DOHH2 (cell line): ENCODE results near the gene SLC22A4.

Source experiments
- EZH2phosphoT487 ChIP-seq: fragments of 200-600 bp; sonication (generic); IDR thresholded peaks from 2 replicates; pipeline ENCODE4 v1.6.1; 2017; ENCODE audit warnings: borderline replicate concordance, mild to moderate bottlenecking, antibody characterized with exemption, low read length, moderate library complexity, mixed read lengths
- TF ChIP-seq, protein P1 (sequence below): fragments of 200-600 bp; sonication (generic); IDR thresholded peaks from one replicate; pipeline ENCODE4 v1.5.1; 2014; ENCODE audit warnings: antibody characterized with exemption, mild to moderate bottlenecking, low read depth, low read length; ENCODE audit not compliant: poor library complexity, severe bottlenecking

DNA sequence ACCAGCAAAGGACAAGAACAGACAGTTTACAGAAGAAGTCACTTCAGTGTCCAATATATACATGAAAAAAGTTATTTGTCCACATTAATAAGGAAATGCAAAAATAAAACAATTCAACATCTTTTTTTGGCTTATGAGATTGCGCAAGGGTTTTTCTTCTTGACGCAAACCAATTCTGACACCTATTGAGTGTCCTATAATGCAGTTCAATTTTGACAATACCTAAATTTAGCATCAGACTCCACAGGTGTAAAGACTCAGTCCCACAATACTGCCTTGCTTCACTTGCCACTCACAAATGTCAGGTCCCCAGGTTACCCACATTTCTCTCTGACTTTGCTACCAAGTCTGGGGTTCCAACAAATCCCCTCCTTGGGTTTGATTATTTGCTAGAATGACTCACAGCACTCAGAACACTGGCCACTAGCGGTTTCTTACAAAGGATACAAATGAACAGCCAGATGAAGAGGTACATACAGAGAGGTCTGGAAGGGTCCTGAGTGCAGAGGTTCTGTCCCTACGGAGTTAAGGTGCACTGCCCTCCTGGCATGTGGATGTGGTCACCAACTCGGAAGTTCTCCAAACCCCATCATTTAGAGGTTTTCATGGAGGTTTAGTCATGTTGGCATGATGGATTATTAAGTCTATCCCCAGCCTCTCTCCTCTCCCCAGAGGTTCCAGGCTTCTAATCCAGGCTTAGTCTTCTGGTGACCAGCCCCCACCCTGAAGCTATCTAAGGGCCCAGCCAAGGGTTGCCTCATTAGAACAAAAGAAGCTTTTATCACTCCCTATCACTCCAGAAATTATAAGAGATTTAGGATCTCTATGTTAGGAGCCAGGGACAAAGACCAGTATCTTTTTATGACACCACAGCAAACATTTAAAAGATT, 48.3 kb downstream of the SLC22A4 start:
- TF ChIP-seq, protein P1, sequence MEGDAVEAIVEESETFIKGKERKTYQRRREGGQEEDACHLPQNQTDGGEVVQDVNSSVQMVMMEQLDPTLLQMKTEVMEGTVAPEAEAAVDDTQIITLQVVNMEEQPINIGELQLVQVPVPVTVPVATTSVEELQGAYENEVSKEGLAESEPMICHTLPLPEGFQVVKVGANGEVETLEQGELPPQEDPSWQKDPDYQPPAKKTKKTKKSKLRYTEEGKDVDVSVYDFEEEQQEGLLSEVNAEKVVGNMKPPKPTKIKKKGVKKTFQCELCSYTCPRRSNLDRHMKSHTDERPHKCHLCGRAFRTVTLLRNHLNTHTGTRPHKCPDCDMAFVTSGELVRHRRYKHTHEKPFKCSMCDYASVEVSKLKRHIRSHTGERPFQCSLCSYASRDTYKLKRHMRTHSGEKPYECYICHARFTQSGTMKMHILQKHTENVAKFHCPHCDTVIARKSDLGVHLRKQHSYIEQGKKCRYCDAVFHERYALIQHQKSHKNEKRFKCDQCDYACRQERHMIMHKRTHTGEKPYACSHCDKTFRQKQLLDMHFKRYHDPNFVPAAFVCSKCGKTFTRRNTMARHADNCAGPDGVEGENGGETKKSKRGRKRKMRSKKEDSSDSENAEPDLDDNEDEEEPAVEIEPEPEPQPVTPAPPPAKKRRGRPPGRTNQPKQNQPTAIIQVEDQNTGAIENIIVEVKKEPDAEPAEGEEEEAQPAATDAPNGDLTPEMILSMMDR = no peak
- no peak for TF ChIP-seq EZH2phosphoT487
